T follicular helper cell (primary cell): ENCODE data around the gene TBX21.
A peak's percentile ranks its signal among the peaks of the same experiment; 100 is the strongest.

Experiments used
- DNase-seq: peaks from one replicate; pipeline ENCODE4 v3.0.0-alpha.2; 2020; ENCODE audit warnings: low read depth

Gene TBX21

DNA sequence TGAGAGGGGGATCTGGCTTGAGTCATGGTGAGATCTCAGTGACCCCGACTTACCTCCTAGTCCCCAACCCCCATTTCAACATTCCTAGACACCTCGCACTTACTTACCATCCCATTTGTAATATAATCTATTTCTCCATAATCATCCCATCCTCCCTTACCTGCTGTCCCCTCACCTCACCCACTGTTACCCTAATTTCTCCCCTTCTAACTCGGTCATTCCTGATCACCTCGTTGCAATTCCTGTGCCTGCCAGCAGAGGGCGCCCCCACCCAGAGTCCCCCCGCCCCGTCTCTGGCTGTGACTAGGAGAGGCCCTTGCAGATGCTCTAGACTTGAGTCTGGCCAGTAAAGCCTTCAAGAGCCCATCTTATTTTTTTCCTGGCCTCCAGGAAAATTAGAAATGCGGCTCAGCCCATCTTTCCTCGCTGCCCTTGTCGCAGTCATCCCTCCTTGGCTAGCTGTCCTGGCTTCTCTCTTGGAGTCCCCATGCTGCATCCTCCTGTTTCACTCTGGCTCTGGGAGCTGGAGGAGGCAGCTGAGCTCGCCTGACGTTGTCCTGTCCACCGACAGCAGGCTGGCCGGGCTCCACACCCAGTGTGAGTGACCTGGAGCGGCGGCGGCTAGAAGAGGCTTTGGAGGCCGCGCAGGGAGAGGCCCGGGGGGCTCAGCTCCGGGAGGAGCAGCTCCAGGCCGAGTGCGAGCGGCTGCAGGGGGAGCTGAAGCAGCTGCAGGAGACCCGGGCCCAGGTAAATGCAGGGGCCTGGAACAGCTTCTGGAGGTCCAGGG, 34.1 kb upstream of the TBX21 start:
- DNase-seq: peak; percentile 60

DNA sequence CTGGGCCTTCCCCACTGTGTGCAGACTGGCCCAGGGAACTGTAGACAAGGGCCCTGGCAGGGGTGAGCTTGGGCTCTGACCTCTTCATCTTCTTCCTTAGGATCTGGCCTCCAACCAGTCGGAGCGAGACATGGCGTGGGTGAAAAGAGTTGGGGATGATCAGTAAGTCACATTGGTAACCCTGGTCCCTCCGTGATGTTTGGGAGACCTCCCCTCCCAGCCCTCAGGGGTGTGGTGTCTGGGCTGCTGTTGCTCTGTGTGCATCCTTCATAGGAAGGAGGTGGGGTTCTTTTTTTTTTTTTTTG, 33.5 kb upstream of the TBX21 start:
- DNase-seq: no peak

- DNase-seq: no peak
Observed at GRCh38 chr17:47700471-47701449, 32.3 kb upstream of the TBX21 start.

GRCh38 chr17:47701608-47702007, 31.4 kb upstream of the TBX21 start:
- no peak for DNase-seq

- no peak for DNase-seq
Observed at GRCh38 chr17:47702391-47702995, 30.5 kb upstream of the TBX21 start.

DNA sequence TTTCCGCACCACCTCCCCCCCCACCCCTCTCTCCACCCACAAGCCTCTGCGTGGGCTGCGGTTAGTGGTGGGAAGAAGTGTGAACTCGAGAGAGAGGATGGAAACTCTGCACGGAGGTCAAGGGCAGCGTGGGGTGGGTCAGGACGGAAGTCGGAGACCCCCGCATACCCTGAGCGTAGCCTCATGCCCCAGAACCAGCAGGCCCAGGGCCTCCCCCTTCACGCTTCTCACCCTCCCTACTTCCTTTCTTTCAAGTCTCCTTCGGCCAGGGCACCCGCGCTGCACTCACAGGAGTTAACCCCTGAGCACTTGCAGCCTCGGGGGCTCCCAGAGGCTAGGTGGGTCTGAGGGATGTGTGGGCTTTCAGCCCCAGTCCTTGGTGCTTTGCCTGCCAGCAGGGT, 29.8 kb upstream of the TBX21 start:
- DNase-seq: no peak

DNA sequence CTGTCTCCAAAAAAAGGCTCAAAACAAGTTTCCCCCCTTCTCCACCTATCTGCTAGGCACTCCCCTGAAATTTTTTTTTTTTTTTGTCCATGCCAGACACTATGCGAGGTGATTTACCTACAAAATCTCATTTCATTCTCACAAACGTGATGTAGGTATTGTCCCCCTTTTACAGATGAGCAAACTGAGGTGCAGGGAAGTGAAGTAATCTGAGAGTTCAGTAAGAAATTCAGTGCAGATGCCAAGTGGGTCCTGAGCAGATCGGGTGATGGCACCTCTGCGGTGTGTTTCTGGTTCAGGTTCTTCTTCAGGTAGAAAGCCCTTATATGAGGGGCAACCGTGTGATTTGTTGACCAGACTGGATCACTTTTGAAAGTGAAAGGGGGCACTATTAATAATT, 29.4 kb upstream of the TBX21 start:
- DNase-seq: no peak

DNA sequence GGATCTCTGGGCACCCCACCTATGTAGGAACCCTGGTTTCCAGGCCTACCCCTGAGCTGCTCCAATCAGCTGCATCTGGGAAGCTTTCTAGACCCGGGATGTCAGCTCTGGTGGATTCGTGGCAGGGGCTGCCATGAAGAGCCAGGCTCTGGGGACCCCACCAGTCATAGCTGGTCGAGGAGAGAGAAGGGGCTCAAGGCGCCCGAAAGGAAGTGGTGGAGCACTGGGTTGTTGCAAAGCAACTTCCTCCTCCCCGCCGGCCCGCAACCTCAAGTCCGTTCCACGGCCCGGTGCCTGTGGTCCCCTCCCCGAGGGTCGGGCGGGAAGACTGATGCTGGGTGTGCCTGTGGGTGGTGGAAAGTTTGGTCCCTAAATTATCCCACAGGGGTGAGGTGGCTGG, 28.9 kb upstream of the TBX21 start:
- no peak for DNase-seq

GRCh38 chr17:47704736-47705135, 28.3 kb upstream of the TBX21 start:
- no peak for DNase-seq

GRCh38 chr17:47705536-47706530, 27.2 kb upstream of the TBX21 start:
- DNase-seq: no peak

GRCh38 chr17:47707056-47707804, 25.8 kb upstream of the TBX21 start:
- DNase-seq: no peak

GRCh38 chr17:47707884-47708283, 25.2 kb upstream of the TBX21 start:
- DNase-seq: no peak

DNA sequence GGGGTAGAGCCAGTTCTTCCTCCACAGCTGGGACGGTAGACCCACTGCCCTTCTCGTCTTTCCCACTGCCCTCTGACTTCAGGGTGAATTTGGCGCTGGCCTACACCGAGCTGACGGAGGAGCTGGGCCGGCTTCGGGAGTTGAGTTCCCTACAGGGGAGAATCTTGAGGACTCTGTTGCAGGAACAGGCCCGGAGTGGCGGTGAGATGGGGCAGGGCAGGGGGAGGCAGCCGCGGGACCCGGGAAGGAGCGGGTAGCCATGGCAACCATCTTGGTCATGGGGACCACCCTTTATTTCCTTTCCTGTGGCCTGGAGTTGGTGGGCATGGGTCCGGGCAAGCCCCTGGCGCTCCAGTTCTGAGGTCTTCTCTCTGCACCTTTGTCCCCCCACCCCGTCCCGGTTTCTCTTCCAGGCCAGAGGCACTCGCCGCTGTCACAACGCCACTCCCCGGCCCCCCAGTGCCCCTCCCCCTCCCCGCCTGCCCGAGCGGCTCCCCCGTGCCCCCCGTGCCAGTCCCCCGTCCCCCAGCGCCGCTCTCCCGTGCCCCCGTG, 24.6 kb upstream of the TBX21 start:
- no peak for DNase-seq

DNA sequence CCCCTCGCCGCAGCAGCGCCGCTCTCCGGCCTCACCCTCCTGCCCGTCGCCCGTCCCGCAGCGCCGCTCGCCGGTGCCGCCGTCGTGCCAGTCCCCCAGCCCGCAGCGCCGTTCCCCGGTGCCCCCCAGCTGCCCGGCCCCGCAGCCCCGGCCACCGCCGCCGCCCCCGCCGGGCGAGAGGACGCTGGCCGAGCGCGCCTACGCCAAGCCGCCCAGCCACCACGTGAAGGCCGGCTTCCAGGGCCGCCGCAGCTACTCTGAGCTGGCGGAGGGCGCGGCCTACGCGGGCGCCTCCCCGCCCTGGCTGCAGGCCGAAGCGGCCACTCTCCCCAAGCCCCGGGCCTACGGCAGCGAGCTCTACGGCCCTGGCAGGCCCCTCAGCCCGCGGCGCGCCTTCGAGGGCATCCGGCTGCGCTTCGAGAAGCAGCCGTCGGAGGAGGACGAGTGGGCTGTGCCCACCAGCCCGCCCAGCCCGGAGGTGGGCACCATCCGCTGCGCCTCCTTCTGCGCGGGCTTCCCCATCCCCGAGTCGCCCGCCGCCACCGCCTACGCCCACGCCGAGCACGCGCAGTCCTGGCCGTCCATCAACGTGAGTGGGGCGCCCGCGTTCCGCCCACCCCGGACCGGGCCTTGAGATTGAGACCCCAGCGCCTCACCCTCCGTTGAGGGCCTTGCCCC, 24.0 kb upstream of the TBX21 start:
- no peak for DNase-seq

GRCh38 chr17:47709594-47709993, 23.4 kb upstream of the TBX21 start:
- DNase-seq: no peak

- DNase-seq: no peak
Observed at GRCh38 chr17:47711366-47712099, 21.5 kb upstream of the TBX21 start.

DNA sequence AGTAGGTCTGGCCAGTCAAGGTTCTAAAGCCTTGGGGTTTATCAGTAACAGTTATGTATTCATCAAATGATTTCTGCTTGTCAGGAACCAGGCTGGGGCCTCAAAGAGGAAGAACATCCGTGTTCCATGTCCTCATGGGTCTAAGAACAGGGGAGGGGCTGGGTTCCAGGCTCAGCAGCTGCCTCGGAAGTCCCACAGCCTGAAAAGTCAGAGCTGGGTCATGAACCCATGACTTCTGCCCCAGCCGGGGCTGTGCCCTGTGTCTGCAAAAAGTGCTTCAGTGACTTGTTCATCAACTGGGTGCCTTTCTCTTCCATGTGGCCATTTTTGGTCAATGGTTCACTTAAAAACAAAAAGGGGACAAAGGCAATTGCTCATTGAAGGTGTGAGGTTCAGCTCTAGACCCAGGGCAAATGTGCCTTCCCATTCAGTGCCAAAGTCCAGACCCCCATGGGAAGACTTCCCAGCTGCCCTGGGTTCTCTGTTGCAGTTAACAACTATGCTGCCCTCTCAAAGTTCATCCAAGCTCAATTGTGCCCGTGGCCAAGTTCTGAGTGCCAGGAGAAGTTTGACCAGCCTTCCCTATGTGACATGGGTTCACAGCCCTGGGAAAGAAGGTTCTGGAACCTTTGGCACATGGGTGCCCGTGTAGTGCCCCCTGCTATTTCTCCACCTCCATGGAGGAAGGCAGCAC, 20.6 kb upstream of the TBX21 start:
- no peak for DNase-seq

DNA sequence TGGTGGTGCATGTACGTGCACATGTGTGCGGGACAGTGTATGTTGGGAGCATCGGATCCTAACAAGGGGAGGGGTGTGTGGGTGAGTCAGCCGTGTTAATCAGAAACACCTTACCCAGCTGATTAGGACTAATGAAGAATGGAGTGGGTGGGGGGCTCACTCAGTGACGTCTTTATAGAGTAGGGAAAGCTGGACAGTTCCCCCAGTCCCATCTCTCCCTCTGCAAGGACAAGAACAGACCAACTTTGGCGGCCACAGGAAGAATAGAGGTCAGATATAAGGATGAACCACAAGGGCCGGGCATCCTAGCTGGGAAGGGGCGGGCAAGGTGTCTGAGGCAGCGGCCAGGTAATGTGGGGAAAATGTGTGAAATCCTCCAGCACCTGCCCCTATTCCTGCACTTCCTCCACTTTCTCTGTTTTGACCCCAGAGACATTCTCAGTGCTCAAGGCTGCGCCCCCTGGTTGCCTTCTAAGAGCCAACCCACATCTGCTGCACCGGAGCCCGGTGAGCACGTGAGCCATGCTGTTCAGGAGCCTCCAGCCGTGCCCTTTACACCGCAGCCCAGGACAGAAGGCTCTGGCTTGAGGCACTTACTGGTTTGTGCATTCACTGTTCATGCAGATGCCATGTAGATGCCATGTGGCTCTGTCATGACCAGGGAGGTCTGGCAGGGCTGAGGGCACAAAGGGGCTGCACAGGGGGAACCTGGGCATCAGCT, 18.9 kb upstream of the TBX21 start:
- no peak for DNase-seq
